Gastrocnemius medialis (tissue), 4 donors: Measurements from ENCODE around the gene FOXI3.

ENCODE experiments used
- CTCF ChIP-seq, 5 experiments: fragments of 450-650 bp in 3 of 5; fragments of 200-600 bp in 2 of 5; sonication (generic) in 2 of 5; IDR thresholded peaks in 4 of 5; conservative IDR thresholded peaks in 1 of 5; 1 replicate in 4 of 5; 2 replicates in 1 of 5; pipeline ENCODE4 v1.5.1; 2016 to 2019; ENCODE audit warnings: antibody characterized with exemption in 5 of 5, mild to moderate bottlenecking in 3 of 5, moderate library complexity in 3 of 5
- POLR2A ChIP-seq, 2 donors: fragments of 450-650 bp; IDR thresholded peaks; one replicate each; pipeline ENCODE4 v1.6.1; 2017; ENCODE audit warnings: antibody characterized with exemption in 2 of 2, mild to moderate bottlenecking in 2 of 2, moderate library complexity in 2 of 2

- TF ChIP-seq POLR2A (IDR thresholded peaks at IDR 0.05) (no peak), CTCF (IDR thresholded peaks at IDR 0.05 in 4 of 5, conservative IDR thresholded peaks at IDR 0.05 in 1 of 5) (no peak)
Measured at GRCh38 chr2:88398180-88398579, 54.3 kb downstream of the FOXI3 start.
